IMR-90 (cell line): Measurements from ENCODE around the gene CDK5RAP2.

Experiments used
- BHLHE40 ChIP-seq: fragments of 150-350 bp; IDR thresholded peaks from 2 replicates; pipeline ENCODE4 v1.6.1; 2016; ENCODE audit warnings: mild to moderate bottlenecking, low read depth, low read length
- CTCF ChIP-seq: conservative IDR thresholded peaks from 2 replicates; pipeline ENCODE4 v1.5.1; 2012; ENCODE audit warnings: mild to moderate bottlenecking, low read depth, low read length, improper control_type of control experiment
- ELK1 ChIP-seq: fragments of 150-350 bp; IDR thresholded peaks from 2 replicates; pipeline ENCODE4 v1.6.1; 2016; ENCODE audit warnings: low read depth, mild to moderate bottlenecking, low read length, moderate library complexity, borderline replicate concordance
- FOS ChIP-seq: fragments of 150-350 bp; IDR thresholded peaks from 2 replicates; pipeline ENCODE4 v1.6.1; 2016; ENCODE audit warnings: low read depth, low read length
- POLR2A ChIP-seq: IDR thresholded peaks from 2 replicates; pipeline ENCODE4 v1.6.1; 2012; ENCODE audit warnings: mild to moderate bottlenecking, low read depth, low read length
- RFX5 ChIP-seq: IDR thresholded peaks from 2 replicates; pipeline ENCODE4 v1.8.0; 2012; ENCODE audit warnings: low read depth, mild to moderate bottlenecking, low read length, moderate library complexity

GRCh38 chr9:120528829-120529228 lies 51.1 kb downstream of the CDK5RAP2 start:
- no peak for TF ChIP-seq FOS
- no peak for TF ChIP-seq BHLHE40
- no peak for TF ChIP-seq CTCF
- no peak for TF ChIP-seq POLR2A
- no peak for TF ChIP-seq RFX5
- no peak for TF ChIP-seq ELK1
